ENCODE measurements around the gene NEAT1.
"Not testable (repeated sequence)": the region's sequence is repeated elsewhere in the genome, so short reads cannot be mapped to it uniquely, and the experiment has no call there.

Gene NEAT1

GRCh38 chr11:65435411-65435931 lies 12.9 kb downstream of the NEAT1 start:
- DNase-seq: no peak

GRCh38 chr11:65435981-65436411 lies 13.4 kb downstream of the NEAT1 start:
- no peak for DNase-seq

DNA sequence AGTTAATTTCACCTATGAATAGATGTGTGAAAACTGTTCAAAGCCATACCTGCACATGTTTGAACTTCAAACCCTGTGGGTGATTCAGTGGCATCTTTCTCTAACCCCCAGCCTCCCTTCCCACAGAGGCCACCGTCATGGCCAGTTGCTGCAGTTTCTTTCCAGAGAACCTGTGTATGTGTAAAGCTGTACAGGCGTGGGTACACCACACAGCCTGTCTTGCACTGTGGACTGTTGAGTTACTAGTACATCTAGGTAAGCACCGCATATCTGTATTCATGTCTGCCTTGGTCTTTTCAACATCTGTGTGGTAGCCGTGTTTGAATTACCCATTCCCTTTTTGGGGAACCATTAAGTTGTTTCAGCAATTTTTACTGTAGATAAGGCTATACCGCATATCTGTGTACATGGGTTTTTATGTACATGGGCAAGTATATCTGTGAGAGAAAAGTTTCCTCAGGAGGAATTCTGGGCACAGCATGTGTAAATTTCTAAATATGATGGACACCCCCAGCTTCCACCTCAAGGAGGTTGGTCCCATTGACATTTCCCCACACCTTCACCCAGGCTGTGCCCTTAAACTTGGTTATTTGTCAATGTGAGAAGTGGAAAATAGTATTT lies 13.9 kb downstream of the NEAT1 start:
- no peak for DNase-seq

GRCh38 chr11:65437436-65438227 lies 15.0 kb downstream of the NEAT1 start:
- no peak for DNase-seq

DNA sequence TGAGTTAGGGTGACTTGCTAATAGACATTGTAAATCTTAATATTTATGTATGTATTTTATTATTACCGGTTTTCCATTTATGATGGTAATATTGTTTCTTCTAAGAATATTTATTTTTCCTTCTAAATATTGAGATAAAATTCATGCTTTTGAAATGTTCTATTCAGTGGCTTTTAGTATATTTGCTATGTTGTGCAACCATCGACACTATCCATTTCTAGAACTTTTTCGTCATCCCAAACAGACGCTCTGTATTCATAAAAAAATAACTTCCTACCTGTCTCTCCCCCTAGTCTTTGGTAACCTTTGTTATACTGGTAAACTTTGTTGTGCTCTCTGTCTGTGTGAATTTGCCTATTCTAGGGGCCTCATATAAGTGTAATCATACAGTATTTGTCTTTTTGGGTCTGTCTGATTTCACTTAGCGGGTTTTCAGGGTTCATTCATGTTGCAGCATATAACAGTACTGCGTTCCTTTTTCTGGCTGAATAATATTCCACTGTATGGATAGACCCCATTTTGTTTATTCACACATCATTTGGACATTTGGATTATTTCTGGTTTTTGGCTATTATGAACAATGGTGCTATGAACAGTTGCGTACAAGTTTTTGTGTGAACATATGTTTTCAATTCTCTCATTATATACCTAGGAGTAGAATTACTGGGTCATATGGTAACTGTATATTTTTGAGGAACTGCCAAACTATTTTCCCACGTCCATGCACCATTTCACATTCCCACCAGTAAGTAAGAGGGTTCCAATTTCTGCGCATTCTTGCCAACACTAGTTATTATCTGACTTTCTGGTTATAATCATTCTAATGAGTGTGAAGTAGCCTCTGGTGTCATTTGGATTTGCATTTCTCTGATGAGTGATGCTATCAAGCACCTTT lies 15.9 kb downstream of the NEAT1 start:
- DNase-seq: no peak

- no peak for DNase-seq
Observed at GRCh38 chr11:65439331-65440181, 17.0 kb downstream of the NEAT1 start.

DNA sequence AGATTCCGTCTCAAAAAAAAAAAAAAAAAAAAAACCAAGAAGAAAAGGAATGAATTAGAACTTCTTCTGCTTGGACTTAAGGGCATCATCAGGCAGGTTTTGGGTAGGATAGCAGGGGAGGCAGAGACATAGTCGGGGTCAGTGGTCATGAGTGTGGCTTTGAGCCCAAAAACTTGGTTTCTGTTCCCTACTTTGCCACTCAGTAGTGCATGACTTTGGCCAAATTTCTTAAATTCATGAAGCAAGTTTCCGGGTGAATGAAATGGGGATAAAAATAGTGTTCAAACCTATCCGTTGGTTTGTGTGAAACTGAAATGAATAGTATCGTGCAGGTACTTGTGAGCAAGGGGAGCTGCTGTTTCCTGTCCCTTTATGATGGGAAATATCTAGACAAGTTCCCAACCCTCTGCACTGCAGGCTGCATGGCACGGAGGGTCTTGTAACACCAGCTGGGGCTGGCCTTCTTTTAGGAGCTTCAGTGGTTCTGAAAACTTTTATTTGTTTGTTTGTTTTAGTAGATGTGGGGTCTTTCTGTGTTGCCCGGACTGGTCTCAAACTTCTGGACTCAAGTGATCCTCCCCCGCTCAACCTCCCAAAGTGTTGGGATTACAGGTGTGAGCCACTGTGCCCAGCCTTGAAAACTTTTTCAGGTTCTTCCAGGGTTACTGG lies 18.4 kb downstream of the NEAT1 start:
- DNase-seq: no peak

DNA sequence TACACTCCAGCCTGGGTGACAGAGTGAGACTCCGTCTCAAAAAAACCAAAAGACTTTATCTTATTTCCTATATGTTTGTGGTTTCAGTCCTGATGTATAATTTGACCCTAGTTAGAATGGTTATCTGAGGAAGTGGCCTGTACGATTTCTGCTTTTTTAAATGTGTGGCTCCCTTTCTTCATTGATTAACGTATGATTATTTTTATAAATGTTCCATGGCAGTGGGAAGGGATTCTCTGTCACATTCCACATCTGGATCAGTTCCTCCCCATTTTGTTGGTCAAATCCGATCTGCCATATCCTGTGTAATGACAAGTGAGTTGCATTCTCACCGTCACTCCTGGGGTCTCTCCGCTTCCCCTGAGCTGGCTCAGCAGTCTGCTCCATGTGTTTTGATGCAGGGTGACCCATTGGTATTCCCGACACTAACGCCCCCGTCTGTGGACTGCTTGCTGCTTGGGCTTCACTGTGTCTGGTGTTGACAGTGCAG lies 20.3 kb downstream of the NEAT1 start:
- DNase-seq: no peak

GRCh38 chr11:65444314-65445051 lies 21.9 kb downstream of the NEAT1 start:
- DNase-seq: no peak

DNA sequence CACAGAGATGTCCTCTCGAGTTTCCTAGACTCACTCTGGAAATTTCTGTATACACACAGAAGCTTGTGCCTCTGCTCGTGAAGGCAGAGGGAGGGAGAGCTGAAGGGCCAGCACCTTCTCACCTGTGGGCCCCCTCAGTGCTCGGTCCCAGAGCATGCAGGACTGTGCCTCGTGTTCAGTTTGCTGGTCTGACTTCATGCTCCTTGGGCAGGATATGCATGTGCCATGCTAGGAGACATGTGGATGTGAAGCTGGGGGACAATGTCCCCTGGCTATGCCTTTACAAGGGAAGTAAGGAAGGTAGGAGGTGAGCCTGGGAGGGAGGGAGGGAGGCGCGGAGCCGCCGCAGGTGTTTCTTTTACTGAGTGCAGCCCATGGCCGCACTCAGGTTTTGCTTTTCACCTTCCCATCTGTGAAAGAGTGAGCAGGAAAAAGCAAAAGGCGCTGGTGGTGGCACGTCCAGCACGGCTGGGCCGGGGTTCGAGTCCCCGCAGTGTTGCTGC lies 22.6 kb downstream of the NEAT1 start:
- DNase-seq: no peak

- no peak for DNase-seq
Observed at GRCh38 chr11:65445604-65446445, 23.2 kb downstream of the NEAT1 start.

GRCh38 chr11:65446446-65447277 lies 24.1 kb downstream of the NEAT1 start:
- no peak for DNase-seq

DNA sequence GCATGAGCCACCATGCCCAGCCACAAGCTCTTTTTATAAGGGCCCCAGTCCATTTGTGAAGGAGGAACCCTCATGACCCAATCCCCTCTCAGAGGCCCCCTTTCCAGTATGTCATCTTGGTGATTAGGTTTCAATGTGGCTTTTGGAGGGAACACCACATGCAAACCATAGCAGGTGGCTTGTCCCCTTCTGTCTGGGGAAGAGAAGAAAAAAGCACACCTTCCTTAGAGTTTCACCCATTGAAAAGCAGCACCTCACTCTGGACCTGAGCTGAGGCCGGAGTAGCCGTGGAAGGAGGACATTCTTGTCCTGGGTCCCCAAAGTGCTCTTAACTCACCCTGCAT lies 25.4 kb downstream of the NEAT1 start:
- no peak for DNase-seq

DNA sequence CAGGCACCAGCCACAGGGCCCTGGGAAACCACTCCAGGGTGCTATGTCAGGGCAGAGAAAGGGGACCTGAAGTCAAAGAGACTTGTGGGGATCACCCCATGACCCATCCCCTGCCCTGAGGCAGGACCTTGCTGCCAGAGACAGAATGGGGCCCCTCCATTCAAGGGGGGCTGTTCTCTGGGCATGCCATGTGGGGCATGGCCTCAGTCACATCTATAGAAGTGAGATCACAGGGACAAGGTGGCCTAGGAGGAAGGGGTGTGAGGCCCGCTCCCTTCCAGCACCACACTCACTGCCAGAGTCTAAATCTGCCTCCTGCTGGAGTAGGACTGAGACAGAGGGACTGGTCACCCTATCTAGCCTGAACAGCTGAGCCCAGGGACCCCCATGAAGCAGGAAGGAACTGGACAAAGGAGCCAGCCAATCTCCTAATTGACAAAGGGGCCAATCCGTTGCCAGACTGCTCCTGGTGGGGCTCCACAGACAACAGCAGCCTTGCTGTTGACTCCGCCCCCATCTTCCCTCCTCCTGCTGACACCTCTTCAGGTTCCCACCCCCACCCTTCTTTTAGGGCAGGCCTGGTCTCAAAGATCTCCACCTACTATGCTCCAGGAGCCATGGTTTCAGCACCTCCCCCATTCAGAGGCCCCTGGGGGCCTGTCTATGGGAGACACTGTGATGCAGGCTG lies 26.0 kb downstream of the NEAT1 start:
- no peak for DNase-seq

- DNase-seq: not testable (repeated sequence)
Observed at GRCh38 chr11:65451301-65451700, 28.7 kb downstream of the NEAT1 start.

- DNase-seq: not testable (repeated sequence)
Observed at GRCh38 chr11:65452259-65452658, 29.7 kb downstream of the NEAT1 start.

DNA sequence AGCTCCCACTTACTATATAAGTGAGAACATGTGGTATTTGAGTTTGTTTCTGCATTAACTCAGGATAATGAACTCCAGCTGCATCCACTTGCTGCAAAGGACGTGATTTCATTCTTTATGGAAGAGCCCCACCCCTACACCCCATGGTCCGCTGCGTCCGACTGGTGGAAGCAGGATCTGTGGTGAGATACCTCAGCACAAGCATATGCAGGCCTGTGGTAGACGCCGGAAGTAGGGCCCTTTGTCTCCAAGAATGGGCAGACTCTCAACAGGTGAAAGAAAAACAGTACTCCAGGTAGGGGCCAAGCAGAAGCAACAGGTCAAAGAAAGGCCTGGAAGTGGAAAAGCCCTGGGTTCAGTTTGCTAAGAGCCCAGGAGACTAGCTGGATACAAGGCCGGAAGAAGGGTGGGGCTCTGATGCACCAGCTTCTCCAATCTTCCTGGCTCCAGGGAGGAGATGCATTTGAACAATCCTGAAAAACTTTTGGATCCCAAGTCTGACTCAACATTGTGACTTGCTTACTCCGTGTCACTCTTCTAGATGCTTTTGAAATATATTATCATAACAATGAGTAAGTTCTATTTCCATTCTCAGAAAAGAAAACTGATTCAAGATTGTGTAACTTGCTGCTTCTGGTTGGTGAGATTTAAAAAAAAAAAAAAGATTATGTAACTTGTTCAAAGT lies 30.4 kb downstream of the NEAT1 start:
- DNase-seq: no peak

DNA sequence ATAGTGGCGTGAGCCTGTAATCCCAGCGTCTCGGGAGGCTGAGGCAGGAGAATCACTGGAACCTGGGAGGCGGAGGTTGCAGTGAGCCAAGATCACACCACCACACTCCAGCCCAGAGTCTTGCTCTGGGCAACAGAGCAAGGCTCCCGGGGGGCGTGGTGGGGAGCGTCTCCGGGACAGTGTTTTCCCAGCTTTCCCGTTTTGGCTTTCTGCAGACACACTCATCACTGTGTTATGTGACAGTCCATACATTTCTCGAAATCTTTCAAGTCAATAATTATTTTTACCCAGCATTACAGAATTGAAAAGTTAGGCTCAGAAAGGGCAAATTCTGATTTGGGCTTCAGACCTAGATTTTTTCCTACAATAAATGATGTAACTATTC lies 31.7 kb downstream of the NEAT1 start:
- DNase-seq: no peak
